NB4 (cell line): ENCODE data around the gene SMIM43.
"Not testable (repeated sequence)": the region's sequence is repeated elsewhere in the genome, so short reads cannot be mapped to it uniquely, and the experiment has no call there.

Source experiments
- DNase-seq: peaks from one replicate; pipeline ENCODE4 v3.0.0; 2010; ENCODE audit warnings: low read depth
- H3K4me3 ChIP-seq: one replicate; pipeline ENCODE4 v1.5.1; 2011; ENCODE audit warnings: mild to moderate bottlenecking, low read depth, low read length, moderate library complexity
- MYC ChIP-seq: IDR thresholded peaks from 2 replicates; pipeline ENCODE4 v1.6.1; 2011; ENCODE audit warnings: low read depth, low read length
- POLR2A ChIP-seq: IDR thresholded peaks from 2 replicates; pipeline ENCODE4 v1.6.1; 2011; ENCODE audit warnings: mild to moderate bottlenecking; ENCODE audit not compliant: insufficient read length; ENCODE audit errors: extremely low read depth
- TF ChIP-seq, protein P1 (sequence below): IDR thresholded peaks from 2 replicates; pipeline ENCODE4 v1.6.1; 2011; ENCODE audit warnings: low read depth, low read length
- TF ChIP-seq, protein P2 (sequence below): IDR thresholded peaks from one replicate; pipeline ENCODE4 v1.5.1; 2012; ENCODE audit warnings: low read depth, low read length

SMIM43 gene

DNA sequence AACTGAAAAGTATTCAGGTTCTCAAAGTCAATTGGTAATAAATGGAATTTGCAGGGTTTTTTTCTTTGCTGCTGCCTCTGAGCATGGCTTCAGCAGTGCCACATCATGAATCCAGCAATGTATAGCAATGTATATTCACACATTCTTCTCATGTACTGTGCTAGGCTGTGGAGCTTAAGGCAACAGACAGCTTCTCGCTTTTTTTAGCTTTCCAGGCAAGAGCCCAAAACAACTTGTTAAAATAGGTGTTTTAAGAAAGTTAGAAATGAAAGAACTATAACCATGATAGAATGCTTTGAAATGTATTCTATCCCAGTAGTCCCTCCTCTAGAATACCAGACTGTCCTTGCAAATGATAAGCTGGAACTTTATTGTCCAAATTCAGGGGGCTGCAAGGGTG lies 30.4 kb downstream of the SMIM43 start:
- DNase-seq, result no peak
- H3K4me3 ChIP-seq, result no peak overlapping the region
- no peak for TF ChIP-seq POLR2A
- TF ChIP-seq, protein P1, sequence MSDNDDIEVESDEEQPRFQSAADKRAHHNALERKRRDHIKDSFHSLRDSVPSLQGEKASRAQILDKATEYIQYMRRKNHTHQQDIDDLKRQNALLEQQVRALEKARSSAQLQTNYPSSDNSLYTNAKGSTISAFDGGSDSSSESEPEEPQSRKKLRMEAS, result no peak
- TF ChIP-seq, protein P2, sequence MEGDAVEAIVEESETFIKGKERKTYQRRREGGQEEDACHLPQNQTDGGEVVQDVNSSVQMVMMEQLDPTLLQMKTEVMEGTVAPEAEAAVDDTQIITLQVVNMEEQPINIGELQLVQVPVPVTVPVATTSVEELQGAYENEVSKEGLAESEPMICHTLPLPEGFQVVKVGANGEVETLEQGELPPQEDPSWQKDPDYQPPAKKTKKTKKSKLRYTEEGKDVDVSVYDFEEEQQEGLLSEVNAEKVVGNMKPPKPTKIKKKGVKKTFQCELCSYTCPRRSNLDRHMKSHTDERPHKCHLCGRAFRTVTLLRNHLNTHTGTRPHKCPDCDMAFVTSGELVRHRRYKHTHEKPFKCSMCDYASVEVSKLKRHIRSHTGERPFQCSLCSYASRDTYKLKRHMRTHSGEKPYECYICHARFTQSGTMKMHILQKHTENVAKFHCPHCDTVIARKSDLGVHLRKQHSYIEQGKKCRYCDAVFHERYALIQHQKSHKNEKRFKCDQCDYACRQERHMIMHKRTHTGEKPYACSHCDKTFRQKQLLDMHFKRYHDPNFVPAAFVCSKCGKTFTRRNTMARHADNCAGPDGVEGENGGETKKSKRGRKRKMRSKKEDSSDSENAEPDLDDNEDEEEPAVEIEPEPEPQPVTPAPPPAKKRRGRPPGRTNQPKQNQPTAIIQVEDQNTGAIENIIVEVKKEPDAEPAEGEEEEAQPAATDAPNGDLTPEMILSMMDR, result no peak

DNA sequence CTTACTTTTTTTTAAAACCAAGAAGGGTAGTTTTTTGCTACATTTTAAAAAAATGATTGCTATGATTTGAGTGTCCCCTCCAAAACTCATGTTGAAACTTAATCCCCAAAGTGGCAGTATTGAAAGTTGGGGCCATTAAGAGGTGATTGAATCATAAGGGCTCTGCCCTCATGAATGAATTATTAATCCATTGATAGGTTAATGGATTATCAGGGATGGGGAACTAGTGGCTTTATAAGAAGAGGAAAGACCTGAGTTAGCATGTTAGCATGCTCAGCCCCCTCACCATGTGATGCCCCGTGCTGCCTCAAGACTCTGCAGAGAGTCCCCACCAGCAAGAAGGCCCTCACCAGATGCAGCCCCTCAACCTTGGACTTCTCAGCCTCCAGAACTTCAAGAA lies 31.0 kb downstream of the SMIM43 start:
- DNase-seq, result no peak
- TF ChIP-seq POLR2A, result no peak
- no peak for TF ChIP-seq MYC
- TF ChIP-seq, protein P1, result no peak
- TF ChIP-seq, protein P2, result no peak
- no peak overlapping the region for H3K4me3 ChIP-seq

DNA sequence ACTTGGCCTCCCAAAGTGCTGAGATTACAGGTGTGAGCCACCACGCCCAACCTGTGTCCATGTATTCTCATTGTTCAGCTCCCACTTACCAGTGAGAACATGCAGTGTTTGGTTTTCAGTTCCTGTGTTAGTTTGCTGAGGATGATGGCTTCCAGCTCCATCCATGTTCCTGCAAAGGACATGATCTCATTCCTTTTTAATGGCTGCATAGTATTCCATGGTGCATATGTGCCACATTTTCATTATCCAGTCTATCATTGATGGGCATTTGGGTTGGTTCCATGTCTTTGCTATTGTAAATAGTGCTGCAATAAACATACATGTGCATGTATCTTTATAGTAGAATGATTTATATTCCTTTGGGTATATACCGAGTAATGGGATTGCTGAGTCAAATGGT lies 35.2 kb downstream of the SMIM43 start:
- H3K4me3 ChIP-seq, DNase-seq: not testable (repeated sequence)

DNA sequence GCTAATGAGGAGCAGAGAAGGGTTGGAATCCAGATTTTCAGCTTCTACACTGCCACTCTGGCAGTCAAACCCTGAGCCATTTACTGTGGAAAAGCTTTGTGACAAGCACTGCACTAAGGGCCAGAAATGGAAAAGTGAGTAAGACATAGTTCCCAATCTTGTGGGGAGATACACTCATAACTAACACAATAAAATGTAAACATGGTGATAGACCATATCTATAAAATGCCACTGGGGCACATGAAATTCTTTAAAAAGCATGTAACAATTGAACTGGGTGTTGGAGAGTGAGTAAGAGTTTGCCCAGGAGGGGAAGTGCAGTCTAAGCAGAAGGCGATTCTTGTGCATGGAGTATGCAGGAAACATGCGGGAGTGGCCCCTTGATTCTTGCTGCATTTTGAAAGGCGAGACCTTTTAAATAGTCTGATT lies 36.2 kb downstream of the SMIM43 start:
- TF ChIP-seq, protein P1, result no peak
- TF ChIP-seq, protein P2, result no peak
- no peak for TF ChIP-seq POLR2A
- no peak for TF ChIP-seq MYC
- DNase-seq, result no peak
- H3K4me3 ChIP-seq, result no peak overlapping the region

DNA sequence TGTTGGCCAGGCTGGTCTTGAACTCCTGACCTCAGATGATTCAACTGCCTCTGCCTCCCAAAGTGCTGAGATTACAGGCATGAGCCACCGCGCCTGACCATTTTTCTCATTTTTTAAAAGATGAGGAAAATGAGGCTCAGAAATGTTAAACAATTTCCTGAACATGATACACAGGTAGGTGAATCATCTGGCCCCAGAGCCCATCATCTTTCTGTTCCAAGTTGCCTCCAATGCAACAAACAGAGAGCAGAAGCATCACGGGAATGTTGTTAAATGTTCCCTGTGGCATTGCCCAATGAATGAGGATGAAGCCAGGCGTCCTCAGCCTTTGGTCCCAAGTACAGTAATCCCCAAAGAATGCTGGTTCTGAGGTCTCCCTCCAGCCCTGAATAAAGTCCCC lies 36.9 kb downstream of the SMIM43 start:
- DNase-seq, result no peak
- no peak for TF ChIP-seq POLR2A
- no peak for TF ChIP-seq MYC
- TF ChIP-seq, protein P1, result no peak
- TF ChIP-seq, protein P2, result no peak
- no peak overlapping the region for H3K4me3 ChIP-seq

DNA sequence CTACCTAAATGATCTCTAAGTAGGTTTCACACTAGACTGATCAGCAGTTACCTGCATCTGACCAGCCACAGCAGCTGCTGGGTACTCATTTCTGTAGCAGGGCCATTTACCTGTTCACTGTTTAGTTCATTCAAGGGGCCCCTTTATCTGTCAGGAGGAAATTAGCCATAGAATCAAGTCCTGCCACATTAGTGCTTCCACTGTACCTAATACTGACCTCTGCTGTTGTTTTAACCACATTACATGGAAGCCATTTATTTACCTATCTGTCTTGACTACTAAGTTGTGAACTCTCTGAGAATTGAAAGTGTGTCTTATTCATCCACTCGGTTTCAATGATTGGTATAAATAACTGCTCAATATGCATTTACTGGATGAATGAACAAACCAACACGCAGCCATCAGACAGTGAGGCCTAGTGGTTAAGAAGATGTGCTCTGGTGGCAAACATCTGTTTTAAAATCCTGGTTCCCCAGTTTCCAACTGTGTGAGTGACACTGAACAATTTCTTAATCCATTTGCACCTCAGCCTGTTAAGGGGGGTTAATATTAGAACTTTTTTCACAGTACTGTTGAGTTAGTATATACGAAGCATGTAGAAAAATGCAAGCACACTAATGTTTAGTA lies 38.2 kb downstream of the SMIM43 start:
- peak; percentile 65 for DNase-seq
- TF ChIP-seq, protein P2, result peak; percentile 37
- TF ChIP-seq, protein P1, result no peak

More for the DNA sequence above, 38.2 kb downstream of the SMIM43 start:
- no peak overlapping the region for H3K4me3 ChIP-seq
